Glomerular endothelial cell (primary cell): ENCODE results near the gene PDE5A. TPM values are rescaled to one million over a fixed set of nuclear protein-coding genes. Genes with fewer than 3 reads are reported as not detected.
"Not testable (repeated sequence)": the region's sequence is repeated elsewhere in the genome, so short reads cannot be mapped to it uniquely, and the experiment has no call there.

Experiments
- DNase-seq: peaks from one replicate; pipeline ENCODE4 v3.0.0-alpha.2; 2011; ENCODE audit warnings: low read depth, low spot score; ENCODE audit errors: extremely low read depth
- total RNA-seq: library from RNA; depleted of rRNA; stranded (reverse); fragments of >200 nt; gene quantifications from 2 replicates; pipeline ENCODE4 v1.2.3, GENCODE V29; 2015

PDE5A gene
- total RNA-seq, 1 donor from 2014 or later, result 3.4 TPM

DNA sequence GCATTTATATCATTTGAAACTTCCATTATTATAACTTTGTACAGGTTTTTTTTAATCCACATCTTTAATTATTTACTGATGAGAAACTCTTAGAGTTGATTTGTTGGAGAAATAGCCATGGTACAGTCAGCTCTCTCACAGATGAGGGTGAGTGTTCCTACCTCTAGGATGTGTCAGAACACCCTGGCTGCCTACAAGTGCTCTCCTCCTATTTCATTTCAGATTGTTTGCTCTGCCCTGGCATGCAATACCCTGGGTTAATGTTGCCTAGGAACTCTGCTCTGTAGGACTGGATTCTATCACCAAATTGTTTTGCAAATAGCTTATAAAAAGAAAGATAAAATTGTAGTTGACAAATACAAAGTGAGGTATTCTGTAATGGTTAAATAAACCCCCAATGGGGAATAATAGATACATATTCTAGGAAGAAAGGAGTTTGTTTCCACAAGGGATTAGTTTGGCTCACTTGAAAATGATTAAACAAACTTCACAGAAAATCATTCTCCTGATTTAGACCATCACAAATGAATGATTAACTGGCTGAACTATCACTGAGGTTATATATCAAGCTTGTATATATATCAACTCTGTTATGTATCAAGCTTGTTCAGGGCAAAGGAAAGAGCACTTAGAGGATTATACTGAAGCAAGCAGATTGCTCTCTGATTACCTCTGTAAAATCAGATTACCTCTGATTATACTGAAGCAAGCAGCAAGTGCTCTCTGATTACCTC lies 150.0 kb downstream of the PDE5A start:
- no peak for DNase-seq

DNA sequence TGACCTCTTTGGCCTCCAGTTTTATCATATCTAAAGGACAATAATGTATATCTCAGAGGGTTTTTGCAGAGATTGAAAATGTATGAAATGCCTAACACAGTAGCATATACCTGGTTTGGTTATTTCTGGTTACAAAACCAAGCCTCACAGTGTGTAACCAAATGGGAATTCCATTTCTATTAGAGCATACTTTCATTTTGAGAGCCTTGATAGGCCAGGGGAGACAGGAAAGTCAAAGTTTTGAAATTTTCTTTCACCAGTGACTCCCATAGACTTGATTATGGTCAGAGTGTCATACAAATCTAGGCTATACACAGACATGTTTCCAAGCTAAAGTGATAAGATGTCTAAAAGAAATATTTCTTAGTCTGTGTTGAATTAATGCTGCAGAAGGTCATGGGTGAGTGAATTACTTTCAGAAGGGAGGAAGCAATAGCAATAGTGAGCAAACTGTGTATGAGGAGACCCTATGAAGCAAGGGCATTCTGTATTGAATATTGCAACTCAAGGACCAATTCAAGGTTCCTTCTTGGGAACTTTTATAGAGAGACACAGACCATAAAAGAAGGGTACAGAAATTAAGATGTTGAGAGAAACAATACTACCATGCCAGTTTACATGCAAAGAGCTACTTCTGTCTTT lies 151.1 kb downstream of the PDE5A start:
- DNase-seq, result no peak

DNA sequence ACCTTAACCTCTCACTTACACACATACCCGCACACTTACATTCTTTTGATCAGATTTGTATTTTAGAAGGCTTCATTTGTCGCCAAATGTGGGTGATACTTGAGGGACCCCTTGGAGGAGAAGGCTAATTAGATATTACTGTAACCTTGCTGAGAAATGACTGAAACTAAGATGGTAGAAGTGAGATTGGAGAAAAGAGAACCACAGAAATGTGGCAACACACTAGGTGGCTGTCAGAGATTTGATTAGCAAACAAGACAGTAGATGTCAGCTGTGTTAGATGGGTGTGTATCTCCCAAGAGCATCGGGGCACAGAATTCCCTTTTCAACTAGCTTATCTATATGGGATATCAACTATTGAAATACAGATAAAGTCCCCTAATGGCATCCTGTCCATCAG lies 157.3 kb downstream of the PDE5A start:
- no peak for DNase-seq

DNA sequence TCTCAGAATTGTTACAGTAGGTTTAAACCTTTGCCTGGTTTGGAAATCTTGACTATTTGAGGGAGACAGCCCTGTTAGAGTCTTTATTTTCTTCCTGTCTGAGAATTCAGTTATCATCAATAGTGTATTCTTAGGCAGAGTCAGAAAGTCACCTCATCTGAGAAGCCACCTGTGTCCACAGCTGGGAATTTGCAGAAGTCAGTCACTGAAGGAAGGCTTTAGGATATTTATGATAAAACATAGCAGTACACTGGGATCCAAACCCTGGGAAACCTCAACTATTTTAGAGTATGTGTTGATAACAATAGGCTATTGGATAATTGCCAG lies 157.9 kb downstream of the PDE5A start:
- DNase-seq, result not testable (repeated sequence)

DNA sequence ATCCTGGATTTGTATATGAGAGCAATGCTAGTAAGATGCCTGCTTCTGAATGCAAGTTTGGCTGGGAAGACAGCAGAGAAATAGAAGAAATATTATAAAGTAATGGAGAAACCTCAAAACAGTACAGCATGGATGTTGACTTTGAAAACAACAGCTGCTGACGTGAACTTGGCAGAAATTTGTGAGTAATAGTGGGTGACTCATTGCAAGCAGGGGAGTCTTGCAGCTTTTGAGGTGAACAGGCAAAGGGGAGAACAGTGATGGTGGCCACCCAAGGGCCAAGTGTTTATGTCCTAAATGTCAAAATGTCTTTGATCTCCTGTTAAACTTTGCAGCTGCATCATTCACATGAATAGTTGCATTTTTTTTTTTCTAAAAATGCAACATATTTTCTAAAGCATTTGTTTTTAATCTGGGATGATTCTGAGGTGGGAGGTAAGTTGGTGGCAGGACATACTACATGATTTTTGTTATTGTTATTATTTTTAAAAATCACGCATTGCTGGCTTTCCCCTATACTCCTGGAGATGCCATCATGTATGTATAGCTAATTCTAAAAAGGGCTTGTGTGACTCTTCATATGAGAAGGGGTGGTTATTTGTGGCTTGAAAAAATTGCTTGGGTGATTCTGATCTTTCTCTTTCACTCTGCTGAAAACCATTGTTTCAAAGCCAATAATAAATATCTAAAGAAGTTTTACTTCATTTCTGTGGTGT lies 158.4 kb downstream of the PDE5A start:
- DNase-seq, result not testable (repeated sequence)

DNA sequence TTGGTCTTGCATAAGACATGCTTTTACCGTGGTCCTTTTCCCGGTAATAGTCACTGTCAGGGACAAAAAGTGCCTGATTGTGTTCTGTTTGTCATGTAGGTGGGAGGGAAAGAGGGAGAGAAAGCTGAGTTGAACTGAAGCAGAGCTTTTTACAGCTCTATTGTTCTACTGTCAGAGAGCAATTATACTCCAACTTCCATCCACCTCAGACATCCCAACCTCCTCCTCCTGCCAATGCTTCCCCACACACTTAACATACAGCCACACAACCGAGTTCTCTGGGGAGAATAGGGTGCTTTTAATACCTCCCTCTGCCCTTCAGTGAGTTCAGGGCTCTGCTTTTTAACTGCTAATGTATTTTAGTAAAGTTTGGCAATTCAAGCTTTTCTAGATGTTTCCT lies 159.6 kb downstream of the PDE5A start:
- DNase-seq, result not testable (repeated sequence)

DNA sequence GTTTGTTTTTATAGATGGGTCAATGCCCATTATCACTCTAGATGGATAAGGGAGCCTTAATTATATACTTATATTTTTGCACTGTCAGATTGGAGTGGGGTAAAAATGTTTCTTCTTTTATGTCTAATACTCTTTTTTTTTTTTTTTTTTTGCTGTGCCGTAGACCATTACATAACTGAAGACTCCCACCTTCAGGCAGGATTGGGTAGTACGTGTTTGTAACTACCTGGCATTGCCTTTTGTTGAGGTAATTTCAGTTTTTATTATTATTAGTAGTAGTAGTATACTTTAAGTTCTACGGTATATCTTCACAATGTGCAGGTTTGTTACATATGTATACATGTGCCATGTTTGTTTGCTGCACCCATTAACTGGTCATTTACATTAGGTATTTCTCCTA lies 165.9 kb downstream of the PDE5A start:
- DNase-seq, result not testable (repeated sequence)

DNA sequence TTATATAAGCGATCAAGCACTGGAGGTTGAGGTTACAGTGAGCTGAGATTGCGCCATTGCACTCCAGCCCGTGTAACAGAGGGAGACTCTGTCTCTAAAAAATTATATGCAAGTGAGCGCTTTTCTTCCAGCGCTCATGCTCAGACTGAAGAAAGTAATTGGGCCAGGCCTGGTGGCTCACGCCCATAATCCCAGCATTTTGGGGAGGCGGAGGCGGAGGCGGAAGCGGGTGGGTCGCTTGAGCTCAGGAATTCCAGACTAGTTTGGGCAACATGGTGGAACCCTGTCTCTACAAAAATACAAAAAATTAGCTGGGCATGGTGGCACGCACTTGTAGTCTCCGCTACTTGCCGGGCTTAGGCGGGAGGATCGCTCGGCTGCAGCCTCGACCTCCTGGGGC lies 172.9 kb downstream of the PDE5A start:
- DNase-seq, result not testable (repeated sequence)

DNA sequence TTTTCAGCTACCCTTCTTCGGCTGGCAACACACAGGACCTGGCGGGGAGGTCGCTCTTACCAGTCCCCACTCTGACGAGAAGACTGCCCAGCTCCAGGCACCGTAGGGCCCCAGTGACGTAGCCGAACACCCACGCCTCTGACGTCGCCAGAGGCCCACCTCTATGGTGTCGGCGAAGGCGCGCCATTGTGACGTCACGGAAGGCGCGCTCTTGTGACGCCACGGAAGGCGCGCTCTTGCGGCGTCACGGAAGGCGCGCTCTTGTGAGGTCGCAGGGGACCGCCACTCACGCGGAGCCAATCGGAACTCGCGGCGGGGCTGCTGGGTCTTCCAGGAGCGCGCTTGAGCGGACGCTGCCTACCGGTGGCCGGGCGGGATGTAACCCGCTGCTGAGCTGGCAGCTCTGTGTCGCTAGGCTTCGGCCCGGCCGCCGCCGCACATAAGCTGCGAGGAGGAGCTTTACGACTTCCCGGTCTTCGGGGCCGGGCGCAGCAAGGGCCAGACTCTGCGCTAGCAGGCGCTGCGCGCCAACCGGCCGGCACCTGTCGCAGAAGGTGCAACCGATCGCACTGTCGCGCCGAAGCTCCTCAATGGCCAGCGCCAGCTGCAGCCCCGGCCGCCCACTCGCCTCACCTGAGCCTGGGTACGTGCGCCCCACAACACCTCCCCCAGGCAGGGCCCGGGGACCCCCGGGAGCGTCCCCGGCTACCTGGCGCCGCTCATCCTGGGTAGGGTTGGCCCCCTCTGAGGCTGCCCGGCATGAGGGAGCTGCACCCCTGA lies 173.9 kb downstream of the PDE5A start:
- DNase-seq, result peak; percentile 47

DNA sequence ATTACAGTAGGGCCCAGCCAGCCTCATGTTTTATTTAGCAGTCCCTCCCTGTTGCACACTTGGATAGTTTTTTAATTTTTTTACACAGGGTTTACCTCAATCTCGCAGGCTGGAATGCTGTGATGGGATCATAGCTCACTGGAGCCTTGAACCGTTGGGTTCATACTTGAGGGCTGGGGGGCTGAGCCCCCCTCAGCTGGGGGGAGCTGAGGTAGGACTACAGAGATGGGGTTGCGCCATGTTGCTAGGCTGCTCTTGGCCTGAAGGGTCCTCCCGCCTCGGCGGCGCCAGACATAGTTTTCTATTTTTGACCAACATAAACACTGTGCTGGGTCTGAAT lies 174.5 kb downstream of the PDE5A start:
- DNase-seq, result peak; percentile 3

DNA sequence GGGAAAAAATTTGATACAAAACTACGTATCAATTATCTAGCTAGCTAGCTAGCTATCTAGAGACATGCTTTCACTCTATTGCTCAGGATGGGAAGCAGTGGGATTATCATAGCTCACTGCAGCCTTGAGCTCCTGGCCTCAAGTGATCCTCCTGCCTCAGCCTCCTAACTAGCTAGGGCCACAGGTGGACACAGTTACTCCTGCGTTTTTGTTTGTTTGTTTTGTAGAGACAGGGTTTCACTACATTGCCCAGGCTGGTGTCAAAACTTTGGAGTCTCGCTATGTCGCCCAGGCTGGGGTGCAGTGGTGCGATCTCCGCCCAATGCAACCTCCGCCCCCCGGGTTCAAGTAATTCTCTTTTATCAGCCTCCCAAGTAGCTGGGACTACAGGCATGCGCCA lies 175.3 kb downstream of the PDE5A start:
- DNase-seq, result not testable (repeated sequence)

DNA sequence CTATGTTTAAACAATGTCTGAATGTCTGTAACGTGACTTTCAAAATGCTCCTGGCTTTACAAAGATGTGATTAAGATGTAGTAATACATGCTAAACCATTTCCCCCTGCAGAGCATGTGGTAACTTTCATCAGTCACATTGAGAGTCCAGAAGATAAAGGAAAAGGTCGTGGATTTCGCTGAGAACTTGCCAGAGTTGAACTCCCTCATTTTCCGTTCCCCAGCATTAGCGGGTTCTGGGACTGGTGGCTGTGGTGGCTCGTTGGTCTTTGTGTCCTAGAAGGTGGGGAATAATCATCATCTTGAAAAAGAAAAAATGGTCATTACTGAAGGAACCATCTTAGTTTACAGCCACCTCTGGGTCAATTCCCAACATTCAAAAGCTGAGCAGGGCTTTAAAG lies 178.8 kb downstream of the PDE5A start:
- DNase-seq, result not testable (repeated sequence)
